GM19025 (cell line): ENCODE data around the gene DAGLA.
"Not testable (repeated sequence)": the region's sequence is repeated elsewhere in the genome, so short reads cannot be mapped to it uniquely, and the experiment has no call there.

Experiments used
- ATAC-seq: cut with Tn5 transposase; IDR thresholded peaks from one replicate; pipeline ENCODE4 v1.9.1; 2021; ENCODE audit warnings: mild to moderate bottlenecking, low read depth, moderate library complexity; ENCODE audit not compliant: unreplicated experiment

The DAGLA gene

DNA sequence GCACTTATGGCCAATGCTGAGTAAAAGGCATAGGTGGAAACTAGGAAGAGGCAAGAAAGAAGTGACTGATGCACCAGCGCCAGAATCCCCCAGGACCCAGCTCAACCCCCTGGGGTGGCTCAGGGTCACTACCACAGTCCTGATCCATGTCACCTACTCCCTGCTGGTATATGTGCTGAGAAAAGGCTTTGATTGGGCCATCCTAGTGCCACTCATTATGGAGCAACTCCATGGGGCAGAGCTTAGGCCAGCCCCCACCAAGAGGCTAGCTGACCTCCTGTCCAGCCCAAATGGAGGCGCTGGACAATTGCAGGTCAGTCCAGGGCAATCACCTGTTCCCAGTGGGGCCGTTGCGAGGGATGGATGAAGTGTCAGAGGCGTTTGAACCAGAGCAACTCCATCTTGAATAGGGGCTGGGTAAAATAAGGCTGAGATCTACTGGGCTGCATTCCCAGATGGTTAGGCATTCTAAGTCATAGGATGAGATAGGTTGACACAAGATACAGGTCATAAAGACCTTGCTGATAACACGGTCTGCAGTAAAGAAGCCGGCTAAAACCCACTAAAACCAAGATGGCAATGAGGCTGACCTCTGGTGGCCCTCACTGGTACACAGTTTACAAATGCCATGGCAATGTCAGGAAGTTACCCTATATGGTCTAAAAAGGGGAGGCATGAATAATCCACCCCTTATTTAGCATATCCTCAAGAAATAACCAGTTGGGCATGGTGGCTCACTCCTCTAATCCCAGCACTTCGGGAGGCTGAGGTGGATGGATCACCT lies 20.6 kb upstream of the DAGLA start:
- no peak for ATAC-seq

DNA sequence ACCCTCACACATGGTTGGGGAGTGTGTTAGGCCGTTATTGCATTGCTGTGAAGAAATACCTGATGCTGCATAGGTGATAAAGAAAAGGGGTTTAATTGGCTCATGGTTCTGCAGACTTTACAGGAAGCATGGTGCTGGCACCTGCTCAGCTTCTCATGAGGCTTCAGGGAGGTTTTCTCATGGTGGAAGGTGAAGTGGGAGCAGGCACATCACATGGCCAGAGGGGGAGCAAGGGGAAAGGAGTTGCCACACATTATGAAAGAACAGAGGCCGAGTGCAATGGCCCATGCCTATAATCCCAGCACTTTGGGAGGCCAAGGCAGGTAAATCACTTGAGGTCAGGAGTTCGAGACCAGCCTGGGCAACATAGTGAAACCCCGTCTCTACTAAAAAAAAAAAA lies 19.2 kb upstream of the DAGLA start:
- not testable (repeated sequence) for ATAC-seq

DNA sequence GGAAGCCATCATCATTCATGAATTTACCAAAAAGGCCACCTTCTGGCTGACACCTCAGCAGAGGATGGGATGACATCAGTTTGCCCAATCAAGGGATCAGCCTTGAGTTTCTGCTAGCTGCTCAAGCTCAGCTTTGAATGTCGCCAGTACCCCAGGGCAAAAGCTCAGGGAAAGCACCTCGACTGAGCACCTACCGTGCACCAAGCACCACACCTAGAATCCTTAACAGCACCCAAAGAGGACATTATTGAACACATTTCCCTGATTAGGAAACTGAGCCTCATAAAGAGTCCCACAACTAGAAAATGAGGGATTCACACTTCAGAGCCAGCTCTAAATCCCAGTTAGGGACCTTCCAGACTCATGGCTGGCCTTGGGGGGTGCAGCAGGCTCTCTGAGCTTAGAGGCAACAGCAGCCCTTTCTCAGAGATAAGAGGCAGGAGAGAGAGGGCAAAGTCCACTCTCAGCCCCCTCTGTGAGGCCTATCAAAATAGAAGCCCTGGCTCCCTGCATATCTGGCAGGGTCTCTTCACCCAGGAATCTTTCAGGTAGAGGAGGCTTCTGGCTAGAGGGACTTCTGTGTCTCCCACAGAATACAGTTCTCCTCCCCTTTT lies 13.4 kb upstream of the DAGLA start:
- no peak for ATAC-seq

DNA sequence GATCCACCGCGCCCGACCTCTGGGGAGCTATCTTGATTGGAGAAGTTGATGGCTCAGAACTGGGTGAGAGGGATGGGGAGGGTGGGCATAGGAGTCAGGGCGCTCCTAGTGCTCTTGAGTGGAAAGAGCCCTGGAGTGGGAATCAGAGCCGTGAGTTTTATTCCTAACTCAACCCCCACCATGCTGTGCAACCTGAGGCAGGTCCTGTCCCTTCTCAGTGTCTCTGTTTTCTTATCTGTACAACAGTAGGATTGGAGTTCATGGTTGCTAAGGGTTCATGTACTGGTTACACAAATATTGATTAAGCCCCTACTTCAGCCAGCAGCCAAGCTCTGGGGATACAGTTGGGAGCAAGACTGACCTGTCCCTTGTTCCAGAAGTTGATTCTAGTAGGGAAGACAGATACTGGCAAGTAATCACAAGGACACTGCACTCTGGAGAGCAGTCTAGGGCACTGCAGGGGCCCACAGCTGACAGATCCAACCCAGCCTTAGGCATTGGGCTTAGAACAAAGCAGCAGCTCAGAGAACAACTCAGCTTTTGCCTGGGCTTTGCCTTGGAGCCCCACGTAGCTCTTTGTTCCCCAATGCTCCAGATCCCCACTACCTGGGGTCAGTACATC lies 12.4 kb upstream of the DAGLA start:
- no peak for ATAC-seq

DNA sequence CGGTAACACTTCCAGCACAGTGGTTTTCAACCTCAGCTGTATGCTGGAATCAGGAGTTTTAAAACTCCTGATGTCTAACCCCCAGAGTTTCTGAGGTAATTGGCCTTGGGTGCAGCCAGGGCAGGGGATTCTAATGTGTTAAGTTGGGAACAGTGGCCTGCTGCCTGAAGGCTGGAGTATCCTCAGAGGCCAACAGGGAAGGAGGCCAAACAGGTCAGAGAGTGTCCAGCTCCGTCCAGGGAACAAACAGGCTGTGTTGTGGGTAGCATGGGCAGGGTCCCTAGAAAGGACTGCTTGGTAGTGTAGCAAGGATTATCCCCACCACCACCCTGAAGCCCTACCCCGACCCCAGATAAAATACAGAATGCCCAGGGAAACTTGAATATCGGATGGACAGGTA lies 10.8 kb upstream of the DAGLA start:
- no peak for ATAC-seq

DNA sequence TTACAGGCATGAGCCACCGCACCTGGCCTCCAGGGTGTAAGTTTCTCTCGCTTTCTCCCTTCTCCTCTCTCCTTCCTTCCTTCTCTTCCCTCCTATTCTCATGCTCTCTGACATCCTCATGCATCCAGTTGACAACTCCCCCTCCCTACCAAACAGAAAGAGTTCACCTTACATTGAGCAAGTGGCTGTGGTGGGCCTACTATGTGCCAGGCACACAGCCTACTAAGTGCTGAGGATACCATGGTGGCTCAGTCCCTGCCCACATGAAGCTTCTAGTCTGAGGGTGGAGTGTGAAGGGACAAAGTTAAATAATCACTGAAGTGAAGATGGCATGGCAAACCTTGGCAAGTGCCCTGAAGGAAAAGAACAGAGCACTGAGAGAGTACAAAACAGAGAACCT lies 9.6 kb upstream of the DAGLA start:
- no peak for ATAC-seq

DNA sequence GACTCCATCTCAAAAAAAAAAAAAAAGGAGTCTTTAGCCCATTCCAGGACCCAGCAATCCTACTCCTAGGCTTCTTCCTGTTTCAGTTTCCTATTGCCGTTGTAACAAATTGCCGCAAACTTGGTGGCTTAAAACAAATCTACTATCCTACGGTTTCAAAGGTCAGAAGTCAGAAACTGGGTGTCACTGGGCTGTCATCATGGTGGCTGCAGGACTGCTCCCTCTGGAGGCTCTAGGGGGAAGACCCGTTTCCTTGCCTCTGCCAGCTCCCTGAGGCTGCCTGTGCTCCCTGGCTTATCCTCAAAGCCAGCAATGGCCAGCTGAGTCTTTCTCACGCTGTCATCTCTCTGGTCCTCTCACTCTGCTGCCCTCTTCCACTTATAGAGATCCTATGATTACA lies 8.7 kb upstream of the DAGLA start:
- ATAC-seq = no peak

DNA sequence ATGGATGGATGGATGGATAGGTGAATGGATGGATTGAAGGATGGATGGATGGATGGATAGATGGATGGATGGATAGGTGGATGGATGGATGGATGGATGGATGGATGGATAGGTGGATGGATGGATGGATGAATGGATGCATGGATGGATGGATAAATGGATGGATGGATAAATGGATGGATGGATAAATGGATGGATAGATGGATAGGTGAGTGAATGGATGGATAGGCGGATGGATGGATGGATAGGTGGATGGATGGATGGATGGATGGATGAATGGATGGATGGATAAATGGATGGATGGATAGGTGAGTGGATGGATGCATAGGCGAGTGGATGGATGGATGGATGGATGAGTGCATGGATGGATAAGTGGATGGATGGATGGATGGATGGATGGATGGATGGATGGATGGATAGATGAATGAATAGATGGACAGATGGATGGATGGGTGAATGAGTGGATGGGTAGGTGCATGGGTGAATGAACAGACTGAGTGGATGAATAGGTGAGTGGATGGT lies 6.2 kb upstream of the DAGLA start:
- not testable (repeated sequence) for ATAC-seq

DNA sequence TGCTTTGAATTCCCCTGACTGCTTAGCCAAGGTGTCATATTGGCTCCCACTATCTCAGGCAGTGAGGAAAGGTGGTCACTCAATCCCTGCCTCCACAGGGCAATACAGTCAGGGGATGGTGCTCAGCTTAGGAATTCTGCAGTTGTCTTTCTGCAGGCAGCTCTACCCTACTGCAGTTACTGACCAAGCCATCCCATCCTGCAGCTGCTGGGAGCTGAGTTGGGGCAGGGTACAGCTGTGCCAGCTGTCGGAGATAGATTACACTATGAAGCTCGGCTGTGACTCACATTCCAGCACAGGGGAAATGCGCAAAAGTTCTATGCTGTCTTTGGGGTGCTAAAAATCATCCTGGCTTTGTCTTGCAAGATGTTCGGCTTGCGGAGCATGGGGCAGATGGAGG lies 4.4 kb upstream of the DAGLA start:
- ATAC-seq = no peak

DNA sequence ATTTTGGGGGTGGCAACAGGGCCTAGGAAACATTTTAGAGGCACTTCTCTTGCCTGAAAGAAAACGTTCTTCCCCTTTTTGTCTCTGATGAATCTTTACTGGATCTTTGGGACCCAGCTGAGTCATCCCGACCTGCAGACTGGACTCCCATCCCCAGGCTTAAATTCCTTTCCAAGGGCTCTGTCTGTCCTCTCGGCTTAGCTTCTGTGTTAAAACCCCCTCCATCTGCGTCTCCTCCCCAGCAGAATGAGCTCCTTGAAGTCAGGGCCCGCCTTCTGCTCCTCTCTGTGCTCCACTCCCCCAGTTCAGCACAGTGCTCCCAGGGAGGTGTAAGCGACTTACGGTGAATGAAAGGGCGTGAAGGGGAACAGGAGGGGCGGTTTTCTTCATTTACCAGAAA lies 895 bp upstream of the DAGLA start:
- no peak for ATAC-seq

DNA sequence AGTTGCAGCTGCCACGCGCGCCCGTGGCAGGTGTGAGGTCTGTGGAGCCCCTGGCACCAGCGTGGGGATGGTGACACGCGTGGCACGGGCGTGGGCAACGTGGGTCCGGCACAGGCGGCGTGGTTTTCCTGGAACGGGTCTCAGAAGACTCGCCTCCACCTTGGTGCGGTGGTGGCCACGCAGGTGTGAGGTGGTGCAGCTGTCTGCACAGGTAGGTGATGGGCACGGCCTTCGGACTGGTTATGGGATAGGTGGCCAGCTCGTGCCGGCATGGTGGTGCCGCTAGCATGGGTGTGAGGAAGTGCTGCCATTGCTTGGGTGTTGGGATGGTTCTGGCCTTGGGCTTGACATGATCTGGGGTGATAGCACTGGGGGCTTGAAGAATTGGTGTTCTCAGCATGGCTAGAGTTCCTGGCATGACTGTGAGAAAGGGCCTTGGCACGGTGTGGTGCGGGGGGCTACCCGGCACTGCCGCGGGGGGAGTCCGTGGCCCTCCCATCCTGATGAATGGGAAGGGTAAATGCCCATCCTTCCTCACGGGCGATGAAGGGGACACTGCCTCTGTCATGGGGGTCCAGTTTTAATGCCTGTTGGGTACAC lies 531 bp downstream of the DAGLA start:
- ATAC-seq = no peak

DNA sequence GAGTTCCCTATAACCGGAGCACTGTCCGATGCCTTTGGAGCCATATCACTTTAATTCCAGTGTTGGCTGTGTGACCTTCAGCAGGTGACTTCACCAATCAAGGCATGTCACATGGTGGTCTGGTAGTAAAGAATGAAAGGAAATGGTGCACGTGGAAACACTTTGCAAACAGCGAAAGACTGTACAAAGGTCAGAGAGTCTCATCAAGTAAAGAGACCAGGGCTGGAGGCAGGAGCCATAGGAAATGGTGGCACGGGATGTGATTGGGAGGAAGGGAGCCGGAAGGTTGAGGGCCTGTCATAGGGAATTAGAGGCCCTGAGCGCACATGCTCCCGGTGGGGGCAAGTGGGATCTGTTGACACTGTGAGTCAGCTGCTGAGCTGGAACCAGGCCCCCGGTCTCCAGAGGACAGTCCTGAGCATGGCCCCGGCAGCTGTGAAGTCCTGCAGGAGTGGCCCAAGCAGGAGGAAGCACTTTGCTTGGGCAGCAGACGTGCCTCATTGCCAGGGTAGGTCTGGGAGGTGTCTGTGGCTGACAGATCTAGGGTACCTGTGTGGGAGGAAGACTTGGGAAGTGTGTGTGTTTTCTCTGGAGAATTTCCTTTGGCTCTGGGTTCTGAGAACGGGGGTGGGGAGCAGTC lies 2.0 kb downstream of the DAGLA start:
- no peak for ATAC-seq

DNA sequence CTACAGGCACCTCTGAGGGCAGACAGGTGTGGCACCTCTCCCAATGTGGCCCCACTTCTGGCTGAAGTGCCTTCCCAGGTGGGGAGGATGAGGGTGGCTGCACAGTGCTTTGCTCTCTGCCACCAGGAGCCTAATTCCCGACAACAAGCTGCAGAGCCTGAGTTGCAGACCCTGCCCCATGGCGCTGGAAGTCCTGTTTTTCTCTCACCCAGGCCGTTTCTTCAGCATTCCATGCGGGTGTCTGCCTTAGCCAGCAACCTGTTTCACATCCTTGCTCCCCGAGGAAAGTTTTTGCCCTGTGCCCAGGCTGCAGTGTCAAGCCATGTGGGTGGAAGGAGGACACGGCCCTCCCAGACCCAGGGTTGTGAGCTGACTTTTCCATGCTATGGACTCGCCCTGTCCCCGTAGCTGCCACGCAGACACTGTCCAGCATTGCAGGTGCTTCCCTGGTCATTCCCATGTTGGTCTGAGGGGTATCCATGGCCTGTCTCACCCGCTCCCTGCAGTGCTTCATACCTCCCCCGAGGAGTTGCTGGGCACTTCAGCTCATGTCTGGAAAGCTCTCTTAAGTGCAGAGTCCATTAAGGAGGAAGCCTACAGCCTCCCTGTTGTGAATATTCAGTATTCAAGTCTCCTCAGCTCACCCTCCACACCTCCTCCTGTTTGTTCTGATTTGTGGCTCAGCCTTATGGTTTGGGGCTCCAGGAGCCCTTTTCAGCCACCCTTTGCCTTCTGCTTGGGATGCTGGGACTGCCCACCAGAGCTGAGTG lies 2.9 kb downstream of the DAGLA start:
- ATAC-seq = no peak

DNA sequence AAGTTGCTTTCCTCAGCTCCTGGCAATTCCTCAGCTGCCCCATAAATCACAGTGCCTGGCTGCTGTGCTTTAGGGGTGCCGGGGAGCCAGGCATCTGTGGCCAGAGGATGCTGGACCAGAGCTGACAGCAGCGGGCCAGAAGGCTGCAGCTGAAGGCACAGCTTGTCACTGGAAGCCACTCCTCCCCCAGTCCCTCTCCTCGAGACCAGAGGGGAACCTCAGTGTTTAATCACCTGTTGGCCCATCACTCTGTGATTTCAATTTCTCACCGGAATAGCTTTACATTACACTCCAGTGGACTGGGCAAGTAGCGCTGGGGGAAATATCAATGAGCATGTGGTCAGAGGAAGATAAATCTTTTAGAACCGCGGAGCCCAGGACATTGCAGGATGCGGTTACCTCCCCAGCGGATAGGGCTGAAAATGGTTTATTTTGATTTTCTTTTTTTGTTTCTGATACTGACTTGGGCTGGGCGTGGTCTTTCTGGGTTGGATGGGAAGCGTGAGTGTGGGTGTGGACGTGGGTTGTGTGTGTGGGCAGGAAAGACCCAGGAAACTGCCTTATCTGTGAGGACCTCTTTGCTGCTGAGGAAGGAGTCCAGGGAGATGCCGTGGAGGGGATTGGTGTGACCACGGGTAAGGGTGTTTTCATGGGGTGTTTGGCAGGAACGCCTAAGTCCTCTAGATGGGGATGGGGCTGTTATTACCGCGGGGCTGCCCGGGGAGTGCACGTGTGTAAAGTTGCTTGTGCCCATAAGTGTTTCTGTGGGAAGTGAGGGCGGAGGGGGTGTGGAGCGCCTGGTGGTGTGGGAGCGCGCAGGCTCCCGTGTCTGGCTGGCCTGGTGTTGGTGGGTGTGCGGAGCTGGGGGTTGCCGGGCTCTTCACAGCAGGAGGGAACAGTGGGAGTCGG lies 4.0 kb downstream of the DAGLA start:
- ATAC-seq = no peak

DNA sequence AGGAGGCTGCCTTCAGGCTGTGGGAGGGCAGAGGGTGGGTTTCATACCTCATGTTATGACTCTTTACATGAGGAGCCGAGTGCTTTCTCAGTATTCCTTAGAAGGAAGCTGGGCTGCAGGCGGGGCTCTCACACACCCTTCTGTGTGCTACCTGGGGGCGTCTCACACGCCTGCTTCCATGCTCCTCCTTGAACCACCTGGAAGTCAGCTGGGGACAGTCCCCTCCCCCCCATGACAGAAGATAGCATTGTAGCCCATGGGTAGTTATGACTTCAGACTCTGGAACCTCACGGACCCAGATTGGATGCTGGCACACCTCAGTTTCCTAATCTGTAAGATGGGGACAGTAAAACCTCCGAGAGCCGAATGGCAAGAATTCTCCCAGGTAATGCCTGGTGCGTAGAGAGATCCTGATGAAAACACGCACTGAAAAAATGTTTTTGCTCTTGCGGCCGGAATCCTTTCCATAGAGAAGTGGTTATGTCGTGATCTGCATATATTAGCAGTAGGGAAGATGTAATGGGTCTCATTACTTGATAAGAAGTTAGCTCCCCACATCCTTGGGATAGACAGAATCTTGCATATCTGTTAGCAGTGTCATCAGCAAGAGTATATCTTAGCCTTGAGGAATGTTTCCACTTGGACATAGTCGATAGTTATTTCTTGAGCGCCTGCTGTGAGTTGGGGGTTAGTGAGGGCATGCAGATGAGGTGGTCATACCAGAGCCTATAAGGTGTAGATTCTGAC lies 4.9 kb downstream of the DAGLA start:
- no peak for ATAC-seq

DNA sequence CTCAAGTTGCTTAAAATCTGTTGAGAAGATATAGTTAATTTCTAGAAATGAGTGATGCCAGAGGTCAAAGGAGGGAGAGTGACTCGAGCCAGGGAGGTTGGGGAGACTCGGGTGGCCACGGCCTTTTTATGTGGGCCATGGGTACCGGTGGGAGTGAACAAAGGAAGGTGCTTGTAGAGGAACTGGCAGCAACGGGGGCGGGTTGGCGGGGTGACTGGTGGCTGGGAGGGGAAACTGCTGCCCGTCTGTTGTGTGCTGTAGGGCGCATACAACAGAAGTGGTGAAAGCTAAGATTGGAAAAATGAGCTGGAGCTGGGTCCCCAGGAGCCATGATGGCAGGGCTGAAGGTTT lies 5.4 kb downstream of the DAGLA start:
- ATAC-seq = no peak

DNA sequence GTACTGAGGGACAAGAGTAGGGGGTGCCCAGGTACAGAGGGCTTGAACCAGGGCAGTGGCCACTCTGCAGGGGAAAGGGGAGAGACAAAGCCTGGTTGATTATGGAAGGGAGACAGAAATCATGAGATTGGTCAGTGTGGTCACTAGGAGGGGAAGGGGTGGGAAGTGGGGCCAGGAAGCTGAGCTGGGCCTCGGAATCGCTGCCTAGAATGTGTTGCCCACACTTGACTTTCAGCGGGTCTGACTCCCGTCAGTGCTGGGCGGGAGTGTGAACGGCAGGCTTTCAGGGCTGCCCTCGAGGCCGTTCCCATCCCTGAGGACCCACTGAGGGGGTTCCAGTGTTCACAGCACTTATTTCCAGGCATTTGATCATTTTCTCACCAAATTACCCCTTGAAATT lies 5.9 kb downstream of the DAGLA start:
- no peak for ATAC-seq

DNA sequence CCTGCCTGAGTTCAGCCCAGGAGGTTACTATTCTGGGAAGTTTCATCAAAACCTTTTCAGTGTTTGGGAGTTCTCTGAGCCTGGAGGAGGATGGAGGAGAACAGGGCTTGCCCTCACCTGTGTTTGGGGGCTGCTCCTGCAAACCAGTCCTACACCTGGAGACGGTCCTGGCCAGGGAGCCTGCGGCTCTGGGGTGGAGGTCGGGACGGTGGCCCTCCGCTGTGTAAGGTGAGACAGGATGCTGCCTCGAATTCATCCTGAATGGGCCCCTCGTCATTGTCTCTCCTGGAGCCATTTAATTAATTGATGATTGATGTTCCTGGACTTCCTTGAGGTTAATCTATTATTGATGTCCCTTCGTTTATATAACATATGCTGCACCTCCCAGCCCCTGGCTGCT lies 6.3 kb downstream of the DAGLA start:
- no peak for ATAC-seq

DNA sequence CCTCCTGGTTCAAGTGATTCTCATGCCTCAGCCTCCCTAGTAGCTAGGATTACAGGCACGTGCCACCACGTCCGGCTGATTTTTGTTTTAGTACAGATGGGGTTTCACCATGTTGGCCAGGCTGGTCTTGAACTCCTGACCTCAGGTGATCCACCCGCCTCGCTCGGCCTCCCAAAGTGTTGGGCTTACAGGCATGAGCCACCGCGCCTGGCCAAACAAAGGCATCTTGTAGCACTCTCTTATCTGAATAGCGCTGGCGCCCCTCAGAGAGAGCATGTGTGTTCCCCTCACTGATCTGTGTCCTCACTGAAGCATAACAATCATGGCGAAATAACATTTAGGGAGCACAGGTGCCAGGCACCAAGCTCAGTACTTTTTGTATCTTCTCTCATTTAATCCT lies 7.2 kb downstream of the DAGLA start:
- no peak for ATAC-seq
